GM23338 (cell line): ENCODE data around the gene ZDBF2.

Experiments
- CTCF ChIP-seq, 2 experiments: fragments of 200-600 bp in 1 of 2; sonication (generic) in 1 of 2; conservative IDR thresholded peaks; 2 replicates each; pipeline versions ENCODE4 v1.5.1 to v1.6.1; 2016 to 2017; ENCODE audit warnings: antibody characterized with exemption in 2 of 2, low read depth in 2 of 2, mild to moderate bottlenecking in 2 of 2, moderate library complexity in 1 of 2
- EZH2 ChIP-seq: fragments of 200-600 bp; sonication (generic); IDR thresholded peaks from one replicate; pipeline ENCODE4 v1.8.0; 2017; ENCODE audit warnings: antibody characterized with exemption, mild to moderate bottlenecking, low read depth; ENCODE audit not compliant: unreplicated experiment
- REST ChIP-seq: IDR thresholded peaks from one replicate; pipeline ENCODE4 v1.6.1; 2018; ENCODE audit warnings: antibody characterized with exemption; ENCODE audit not compliant: unreplicated experiment

GRCh38 chr2:206337956-206338355, 63.5 kb downstream of the ZDBF2 start:
- no peak for TF ChIP-seq CTCF (conservative IDR thresholded peaks at IDR 0.05; ENCODE audit: low read depth in 2 of 2)
- TF ChIP-seq REST = no peak
- no peak for TF ChIP-seq EZH2
